Ovary (tissue), 3 donors: ENCODE results near the gene NBEAL2.

Experiments
- EP300 ChIP-seq: sonication (generic); formaldehyde crosslinking; IDR thresholded peaks from one replicate; pipeline ENCODE4 v1.6.1; 2017; ENCODE audit warnings: antibody characterized with exemption
- POLR2A ChIP-seq: fragments of 450-650 bp; IDR thresholded peaks from one replicate; pipeline ENCODE4 v1.6.1; 2017; ENCODE audit warnings: antibody characterized with exemption, mild to moderate bottlenecking, moderate library complexity
- TF ChIP-seq, protein P1 (sequence below), 3 donors: fragments of 450-650 bp in 2 of 3; fragments of 200-600 bp in 1 of 3; IDR thresholded peaks; one replicate each; pipeline versions ENCODE4 v1.5.1 to v1.8.0; 2016 to 2022; ENCODE audit warnings: antibody characterized with exemption in 3 of 3, mild to moderate bottlenecking in 1 of 3
- donor health status: DM: no; HTN: no; CAD: no.

DNA sequence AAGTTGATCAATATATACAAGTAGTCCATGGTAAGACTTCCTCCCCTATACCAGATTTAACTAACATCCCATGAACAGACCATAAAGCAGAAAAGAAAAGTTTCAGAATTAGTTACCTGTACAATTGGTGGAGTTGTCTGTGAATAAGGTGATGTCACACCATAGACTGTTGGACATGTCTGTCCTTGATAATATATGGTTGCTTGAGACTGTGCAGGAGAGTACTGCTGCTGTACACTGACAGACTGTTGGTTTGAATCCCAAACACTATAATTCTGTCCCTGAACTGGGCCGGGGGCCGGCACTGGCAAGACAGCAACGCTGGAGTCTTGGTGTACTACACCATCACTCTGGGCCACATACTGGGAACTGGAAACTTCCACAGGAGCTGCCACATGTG lies 77.2 kb downstream of the NBEAL2 start:
- TF ChIP-seq, protein P1, sequence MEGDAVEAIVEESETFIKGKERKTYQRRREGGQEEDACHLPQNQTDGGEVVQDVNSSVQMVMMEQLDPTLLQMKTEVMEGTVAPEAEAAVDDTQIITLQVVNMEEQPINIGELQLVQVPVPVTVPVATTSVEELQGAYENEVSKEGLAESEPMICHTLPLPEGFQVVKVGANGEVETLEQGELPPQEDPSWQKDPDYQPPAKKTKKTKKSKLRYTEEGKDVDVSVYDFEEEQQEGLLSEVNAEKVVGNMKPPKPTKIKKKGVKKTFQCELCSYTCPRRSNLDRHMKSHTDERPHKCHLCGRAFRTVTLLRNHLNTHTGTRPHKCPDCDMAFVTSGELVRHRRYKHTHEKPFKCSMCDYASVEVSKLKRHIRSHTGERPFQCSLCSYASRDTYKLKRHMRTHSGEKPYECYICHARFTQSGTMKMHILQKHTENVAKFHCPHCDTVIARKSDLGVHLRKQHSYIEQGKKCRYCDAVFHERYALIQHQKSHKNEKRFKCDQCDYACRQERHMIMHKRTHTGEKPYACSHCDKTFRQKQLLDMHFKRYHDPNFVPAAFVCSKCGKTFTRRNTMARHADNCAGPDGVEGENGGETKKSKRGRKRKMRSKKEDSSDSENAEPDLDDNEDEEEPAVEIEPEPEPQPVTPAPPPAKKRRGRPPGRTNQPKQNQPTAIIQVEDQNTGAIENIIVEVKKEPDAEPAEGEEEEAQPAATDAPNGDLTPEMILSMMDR (IDR thresholded peaks at IDR 0.05) = no peak
- TF ChIP-seq POLR2A (no peak), EP300 (no peak)
